ENCODE data around the gene ZBED5.

DNA sequence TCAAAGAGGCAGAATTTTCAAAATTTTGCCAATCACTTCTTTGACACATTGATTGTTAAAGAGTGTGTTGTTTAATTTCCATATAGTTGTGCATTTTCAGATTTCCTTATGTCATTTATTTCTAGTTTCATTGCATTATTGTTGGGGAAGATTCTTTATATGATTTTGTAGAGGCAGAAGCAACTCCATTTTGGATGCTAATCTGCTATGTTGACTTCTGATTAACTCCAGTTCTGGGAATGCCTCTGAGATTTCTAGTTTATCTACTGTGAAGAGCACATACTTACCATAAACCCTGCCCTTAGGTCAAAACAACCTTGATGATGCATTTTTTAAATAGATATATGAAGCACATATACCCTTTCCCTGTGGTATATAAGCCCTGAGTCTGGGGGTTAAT is 29.5 kb upstream of the ZBED5 start:
- TF ChIP-seq POLR2A (IDR thresholded peaks at IDR 0.05), result no peak
- TF ChIP-seq, protein P1, sequence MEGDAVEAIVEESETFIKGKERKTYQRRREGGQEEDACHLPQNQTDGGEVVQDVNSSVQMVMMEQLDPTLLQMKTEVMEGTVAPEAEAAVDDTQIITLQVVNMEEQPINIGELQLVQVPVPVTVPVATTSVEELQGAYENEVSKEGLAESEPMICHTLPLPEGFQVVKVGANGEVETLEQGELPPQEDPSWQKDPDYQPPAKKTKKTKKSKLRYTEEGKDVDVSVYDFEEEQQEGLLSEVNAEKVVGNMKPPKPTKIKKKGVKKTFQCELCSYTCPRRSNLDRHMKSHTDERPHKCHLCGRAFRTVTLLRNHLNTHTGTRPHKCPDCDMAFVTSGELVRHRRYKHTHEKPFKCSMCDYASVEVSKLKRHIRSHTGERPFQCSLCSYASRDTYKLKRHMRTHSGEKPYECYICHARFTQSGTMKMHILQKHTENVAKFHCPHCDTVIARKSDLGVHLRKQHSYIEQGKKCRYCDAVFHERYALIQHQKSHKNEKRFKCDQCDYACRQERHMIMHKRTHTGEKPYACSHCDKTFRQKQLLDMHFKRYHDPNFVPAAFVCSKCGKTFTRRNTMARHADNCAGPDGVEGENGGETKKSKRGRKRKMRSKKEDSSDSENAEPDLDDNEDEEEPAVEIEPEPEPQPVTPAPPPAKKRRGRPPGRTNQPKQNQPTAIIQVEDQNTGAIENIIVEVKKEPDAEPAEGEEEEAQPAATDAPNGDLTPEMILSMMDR (IDR thresholded peaks at IDR 0.05), result no peak
